Measurements from ENCODE around the gene LTB4R2.
A peak's percentile ranks its signal among the peaks of the same experiment; 100 is the strongest.

The LTB4R2 gene, protein sequence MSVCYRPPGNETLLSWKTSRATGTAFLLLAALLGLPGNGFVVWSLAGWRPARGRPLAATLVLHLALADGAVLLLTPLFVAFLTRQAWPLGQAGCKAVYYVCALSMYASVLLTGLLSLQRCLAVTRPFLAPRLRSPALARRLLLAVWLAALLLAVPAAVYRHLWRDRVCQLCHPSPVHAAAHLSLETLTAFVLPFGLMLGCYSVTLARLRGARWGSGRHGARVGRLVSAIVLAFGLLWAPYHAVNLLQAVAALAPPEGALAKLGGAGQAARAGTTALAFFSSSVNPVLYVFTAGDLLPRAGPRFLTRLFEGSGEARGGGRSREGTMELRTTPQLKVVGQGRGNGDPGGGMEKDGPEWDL

DNA sequence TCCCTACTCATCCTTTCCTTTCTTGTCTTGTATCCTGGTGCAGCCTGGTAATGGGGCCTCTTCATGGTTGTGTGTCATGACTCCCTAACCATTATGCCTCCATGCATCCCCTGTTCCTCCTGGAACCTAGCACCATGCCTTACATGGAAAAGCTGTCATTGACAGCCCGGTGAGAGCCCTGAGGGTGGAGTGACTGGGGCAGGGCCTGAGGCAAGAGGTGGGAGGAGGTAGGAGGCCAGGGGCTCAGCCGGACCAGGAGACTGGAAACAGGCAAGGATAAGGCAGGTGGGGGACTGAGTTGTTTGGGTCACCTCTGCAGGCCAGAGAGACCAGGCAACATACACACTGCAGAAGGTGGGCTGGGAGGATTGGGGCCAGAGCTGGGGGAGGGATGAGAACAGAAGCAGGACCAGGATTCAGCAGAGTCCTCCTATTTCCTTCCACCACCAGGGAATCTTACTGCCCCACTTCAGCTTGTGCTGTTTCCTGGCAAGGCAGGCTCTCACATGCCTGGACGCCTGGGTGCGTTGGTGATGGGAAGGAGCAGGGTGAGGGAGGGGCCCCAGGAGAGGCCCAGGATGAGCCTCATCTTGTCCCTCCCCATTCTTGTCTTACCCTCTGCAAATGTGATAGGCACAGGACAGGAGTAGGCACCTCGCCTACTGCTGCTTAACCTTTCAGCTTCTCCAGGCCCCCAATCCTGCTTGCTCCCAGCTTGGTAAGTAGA is at the start of gene LTB4R2:
Gene LTB4R2, plus strand, starts transcription at position 603 of the 727 bp plus-strand sequence. CDS start 525 bp downstream, outside the sequence.
- no peak for DNase-seq (ENCODE audit: low read depth)

DNA sequence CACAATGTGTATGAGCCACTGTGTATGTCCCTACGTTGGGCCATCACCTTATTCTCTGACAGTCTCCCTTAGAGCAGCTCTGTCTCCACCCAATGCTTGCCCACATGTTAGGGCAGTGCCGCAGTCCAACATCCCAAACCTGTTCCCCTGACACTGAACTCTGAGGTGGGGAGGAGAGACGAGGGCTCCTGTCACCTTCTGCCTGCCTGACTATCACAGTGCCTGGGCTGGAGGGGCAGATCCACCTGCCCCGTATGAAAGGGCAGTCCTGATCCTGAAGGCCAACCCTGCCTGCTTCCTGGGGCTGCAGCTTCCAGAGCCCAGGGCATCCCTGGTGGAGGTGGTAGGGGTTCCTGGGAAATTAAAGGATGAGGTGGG is 49.2 kb upstream of the LTB4R2 start:
- DNase-seq (ENCODE audit: low read depth), result no peak

DNA sequence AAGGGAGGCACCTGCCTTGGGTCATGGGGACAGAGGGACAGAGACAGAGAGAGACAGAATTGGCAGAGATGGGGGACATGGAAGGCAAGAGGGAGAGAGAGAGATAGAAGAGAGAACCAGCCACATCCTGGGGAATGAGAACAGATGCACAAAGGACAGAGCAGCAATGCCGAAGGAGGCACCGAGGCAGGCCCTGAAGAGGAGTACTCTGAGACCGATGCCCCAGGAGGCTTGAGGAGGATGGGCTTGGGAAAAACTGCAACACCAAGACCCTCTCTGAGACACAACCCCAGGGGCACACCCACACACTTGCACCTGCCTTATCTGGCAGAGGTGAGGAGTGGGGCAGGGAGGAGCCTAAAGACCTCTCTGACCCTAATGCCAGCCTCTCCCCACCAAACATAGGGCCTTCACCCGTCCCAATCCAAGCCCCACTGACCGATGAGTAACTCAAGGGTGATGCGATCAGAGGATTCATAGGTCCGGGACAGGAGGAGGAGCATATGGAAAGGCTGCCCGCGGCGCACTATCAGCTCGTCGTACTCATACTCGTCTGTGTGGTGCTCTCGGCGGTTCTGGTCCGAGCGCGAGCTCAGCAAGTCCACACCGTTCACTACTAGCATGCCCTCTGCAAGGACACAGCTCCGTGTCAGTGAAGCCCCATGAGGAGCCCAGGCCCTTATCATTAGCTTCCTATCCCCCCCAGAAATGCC is 48.5 kb upstream of the LTB4R2 start:
- DNase-seq (ENCODE audit: low read depth), result no peak

DNA sequence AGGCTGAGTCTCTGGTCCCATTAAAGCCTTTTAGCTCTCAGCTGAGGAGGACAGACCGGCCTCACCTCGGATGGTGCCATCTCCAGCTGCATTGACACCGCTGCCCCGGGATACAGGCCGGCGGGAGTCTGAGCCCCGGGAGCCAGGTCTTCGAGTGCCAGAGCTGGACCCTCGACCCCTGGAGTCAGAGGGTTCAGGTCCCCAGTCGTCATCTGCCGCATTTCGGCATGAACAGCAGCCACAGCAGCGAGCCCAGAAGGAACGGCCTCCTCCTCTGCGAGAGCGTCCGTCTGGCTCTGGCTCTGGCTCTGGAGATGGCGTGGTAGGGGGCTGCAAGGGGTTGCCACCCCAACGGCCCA is 48.0 kb upstream of the LTB4R2 start:
- no peak for DNase-seq (ENCODE audit: low read depth)

DNA sequence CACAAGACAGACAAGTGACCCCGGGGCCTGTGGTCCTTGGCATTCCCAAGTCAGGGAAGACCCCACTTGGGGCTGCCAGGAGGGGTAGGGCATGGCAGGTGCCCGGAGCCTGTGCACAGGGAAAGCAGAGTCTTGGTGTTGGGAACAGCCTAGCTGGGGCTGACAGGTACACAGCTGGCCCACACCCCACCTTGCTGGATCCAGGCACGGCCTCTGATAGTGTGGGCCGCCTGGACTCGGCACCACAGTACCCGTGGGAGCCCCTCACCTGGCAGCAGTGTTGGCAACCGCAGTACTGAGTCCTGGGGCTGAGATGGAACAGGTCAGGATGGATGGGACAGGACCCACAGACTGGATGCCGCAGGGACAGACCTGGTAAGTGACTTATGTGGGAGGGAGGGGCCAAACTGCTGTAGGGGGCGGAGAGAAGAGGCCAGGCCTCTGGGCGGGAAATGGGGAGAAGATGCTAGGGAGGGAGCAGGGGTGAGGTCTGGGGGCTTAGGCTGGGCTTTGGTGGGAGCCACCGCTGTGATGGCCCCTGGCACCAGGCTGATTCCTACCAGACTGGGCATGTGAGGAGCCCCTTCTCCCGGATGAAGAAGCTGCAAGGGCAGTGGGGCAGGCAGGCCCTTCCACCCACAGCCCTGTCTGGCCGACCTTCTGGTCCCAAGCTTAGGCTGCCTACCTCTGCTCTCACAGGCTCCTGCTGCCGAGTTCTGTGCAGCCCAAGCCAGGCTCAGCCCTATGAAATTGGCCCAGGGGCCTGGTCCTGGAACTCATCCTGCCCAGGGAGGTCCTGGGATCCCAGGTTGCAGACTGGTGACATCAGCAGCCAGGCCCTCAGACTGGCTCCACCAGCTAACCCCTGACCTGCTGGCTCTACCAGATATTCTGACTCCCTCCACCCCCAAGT is 46.9 kb upstream of the LTB4R2 start, which contains the start of gene TGM1:
Gene TGM1, minus strand, starts transcription at position 357 of the 913 bp plus-strand sequence. CDS start 825 bp downstream, outside the sequence.
- no peak for DNase-seq (ENCODE audit: low read depth)

DNA sequence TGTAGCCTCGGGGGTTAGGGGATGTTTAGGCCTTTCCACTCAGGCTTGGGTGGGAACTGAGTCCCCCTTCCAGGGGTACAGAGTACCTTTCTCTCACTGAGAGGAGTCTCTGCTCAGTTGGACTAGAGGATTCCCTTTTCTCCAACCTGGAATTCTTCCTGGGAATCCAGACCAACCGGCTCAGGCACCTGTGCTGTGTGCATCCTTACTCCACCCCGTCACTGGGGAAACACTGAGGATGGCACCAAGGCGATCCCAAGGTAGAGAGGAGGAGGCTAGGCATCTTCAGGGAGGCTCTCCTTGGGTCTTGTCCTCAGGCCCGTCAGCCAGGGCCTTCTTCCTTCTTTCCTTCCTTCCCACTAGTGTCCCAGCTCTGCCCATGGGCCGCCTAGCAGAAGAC is 46.1 kb upstream of the LTB4R2 start:
- no peak for DNase-seq (ENCODE audit: low read depth)

DNA sequence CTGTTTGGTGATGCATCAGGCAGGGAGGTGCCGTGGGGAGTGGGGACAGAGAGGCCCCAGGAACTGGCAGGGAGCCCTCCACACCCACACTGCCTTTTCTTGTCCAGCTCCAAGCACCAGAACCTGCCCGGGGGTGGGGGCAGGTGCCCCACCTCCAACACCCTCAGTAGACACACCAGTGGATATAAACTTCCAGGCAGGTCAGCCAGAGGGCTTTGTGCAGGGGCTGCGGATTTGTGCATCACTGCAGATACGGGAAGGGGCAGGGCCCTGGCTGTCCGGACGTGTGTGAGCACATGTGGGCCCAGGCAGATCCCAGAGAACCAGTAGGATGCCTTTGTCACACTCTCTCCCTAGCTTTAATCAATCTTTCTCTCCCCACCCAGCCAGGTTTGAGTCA is 45.6 kb upstream of the LTB4R2 start:
- no peak for DNase-seq (ENCODE audit: low read depth)

- DNase-seq (ENCODE audit: low read depth), result no peak
These were observed 43.3 kb upstream of the LTB4R2 start for GRCh38 chr14:24266344-24267244.

GRCh38 chr14:24267516-24267915 is 42.4 kb upstream of the LTB4R2 start:
- DNase-seq (ENCODE audit: low read depth), result no peak

DNA sequence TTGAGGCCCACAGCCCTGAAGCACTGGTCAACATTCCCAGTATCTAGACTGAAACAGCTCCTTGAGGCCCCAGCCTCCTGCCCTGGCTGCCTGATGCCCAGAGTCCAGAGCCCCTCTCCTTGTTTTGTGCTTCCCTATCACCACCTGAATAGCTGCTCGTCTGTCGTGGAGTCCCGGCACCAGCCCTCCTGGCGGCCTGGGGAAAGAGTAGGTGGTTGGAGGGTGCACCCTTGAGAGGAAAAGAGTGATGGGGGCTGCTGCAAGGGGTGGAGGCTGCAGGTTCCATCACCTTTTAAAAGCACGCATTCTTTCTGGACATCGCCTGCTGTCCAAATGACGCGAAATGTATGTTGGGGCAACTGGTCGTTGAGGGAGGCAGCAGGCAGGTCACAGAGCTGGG is 41.7 kb upstream of the LTB4R2 start:
- DNase-seq (ENCODE audit: low read depth), result no peak

GRCh38 chr14:24269368-24269767 is 40.6 kb upstream of the LTB4R2 start:
- DNase-seq (ENCODE audit: low read depth), result no peak

DNA sequence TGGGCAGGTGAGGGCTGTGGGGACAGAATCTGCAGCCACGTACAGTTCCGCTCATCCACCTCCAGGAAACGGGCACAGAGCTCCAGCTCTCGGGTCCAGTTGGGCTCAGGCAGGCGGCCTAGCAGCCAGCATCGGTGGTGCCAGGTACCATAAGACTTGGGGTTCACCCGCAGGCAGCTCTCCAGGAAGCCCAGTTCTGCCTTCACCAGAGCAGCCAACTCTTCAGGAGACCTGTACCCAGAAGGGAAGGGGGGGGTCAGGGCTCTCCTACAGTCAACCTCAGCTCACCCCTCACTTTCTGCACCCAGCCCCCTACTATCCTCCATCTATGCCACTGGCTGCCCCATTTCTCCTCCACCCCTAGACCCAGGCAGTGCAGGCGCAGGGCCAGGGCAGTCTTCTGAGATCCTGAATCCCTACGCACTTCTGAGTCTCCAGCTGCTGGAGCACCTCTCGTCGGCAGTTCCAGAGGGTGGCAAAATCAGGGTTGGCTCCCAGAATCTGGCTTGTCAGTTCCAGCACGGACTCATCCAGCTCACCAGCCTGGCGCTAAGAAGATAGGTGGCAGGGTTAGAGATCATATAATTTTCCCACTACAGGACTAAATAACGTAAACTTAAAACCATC is 39.9 kb upstream of the LTB4R2 start:
- no peak for DNase-seq (ENCODE audit: low read depth)

DNA sequence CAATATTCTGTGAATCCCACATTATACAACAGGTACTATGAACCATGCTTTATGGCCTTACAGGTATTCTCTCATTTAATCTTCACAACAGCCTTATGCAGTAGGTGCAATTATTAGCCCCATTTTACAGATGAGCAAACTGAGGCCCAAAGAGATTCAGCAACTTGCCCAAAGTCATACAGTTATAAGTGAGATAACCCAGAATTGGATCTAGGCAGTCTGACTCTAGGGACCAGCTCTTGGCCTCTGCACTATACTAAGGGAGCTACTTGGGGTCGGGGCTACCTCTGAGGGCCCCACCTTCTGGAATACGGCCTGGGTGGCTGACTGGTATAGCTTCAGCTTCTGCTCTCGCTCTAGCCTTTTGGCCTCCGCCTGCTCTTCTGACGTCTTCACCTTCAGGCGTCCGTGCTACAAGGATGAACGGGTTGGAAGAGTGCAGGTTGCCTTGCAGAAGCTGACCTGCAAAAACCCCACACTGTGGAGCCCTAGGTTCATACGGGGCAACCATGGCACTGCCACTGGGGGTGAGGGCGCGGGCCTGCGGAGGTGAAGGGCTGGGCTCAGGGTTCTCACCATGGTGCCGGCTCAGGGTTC is 39.3 kb upstream of the LTB4R2 start:
- DNase-seq (ENCODE audit: low read depth), result no peak

DNA sequence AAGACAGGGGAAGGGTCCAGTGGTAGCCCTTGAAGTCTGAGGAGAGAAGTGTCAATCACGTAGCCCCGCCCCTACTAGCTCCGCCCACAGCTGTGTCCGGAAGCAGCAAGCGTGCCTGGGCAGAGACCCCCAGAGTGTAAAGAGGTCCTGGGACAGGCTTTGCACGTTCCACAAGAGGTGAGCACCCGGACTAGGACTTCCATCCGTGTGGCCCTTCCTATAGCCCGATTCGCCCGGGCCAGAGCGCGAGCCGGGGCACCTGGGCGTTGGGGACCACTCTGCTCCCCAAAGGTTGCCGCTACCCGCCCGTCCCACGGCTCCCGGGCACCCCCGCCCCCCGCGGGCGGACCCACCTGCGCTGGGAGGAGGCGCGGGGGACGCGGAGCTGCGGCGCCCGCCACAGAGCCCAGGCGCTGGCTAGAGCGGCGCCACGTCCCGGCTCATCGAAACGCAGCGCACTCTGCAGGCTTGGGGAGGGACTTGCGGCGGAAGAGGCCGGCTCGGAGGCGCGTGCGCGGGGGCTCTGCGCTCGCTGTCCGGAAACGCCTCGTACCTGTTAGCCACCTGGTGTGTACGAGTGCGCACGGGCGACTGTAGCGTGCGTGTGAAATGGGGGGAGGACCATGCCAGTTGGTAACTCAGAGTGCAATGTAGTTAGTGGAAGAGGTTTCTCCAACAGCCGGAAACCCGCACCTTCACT is 38.7 kb upstream of the LTB4R2 start, which contains the start of gene RABGGTA:
Gene RABGGTA, minus strand, starts transcription at position 464 of the 700 bp plus-strand sequence. CDS start 482 bp downstream, outside the sequence.
- peak; percentile 72 for DNase-seq (ENCODE audit: low read depth)

DNA sequence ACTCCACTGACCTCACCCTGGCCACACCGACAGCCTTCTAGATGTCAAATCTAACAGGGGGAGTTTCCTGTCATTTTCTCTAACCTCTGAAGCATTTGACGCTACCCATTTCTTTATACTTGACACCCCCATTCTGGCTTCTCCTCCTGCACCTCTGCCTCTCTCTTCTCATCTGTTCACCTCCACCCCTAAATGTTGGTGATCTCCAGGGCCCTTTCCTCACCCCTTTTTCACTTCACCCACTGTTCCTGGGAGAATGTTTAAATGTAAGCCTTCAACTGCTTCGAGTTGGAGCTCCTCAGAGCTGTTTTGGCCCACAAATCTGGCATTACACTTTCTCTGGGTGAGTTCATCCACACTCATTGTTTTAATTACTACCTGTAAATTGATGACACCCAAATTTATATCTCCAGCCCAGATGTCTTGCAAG is 38.1 kb upstream of the LTB4R2 start:
- DNase-seq (ENCODE audit: low read depth), result no peak

- DNase-seq (ENCODE audit: low read depth), result no peak
These were observed 37.5 kb upstream of the LTB4R2 start for GRCh38 chr14:24272467-24272866.

- DNase-seq (ENCODE audit: low read depth), result no peak
These were observed 36.4 kb upstream of the LTB4R2 start for GRCh38 chr14:24273422-24273998.

DNA sequence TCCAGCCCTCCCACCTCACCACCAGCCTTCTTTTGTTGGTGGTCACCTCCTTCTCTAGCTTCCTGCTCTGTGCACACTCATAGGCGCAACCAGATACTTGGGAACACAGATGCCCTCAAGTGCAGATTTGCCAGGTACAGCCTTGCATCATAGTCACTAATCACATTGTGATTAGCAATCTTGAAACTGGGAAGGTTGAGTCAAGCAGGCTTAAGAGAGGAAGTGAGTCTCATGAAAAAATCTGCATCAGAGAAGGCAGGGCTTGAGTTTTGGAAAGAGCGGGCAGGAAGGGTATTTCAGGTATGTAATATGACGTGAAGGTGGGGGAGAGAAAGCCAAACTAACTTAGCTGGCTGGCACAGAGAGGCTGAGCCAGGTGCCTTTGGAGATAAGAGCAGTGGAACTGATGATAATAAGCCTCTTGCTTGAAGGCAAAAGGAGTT is 35.8 kb upstream of the LTB4R2 start:
- DNase-seq (ENCODE audit: low read depth), result no peak

DNA sequence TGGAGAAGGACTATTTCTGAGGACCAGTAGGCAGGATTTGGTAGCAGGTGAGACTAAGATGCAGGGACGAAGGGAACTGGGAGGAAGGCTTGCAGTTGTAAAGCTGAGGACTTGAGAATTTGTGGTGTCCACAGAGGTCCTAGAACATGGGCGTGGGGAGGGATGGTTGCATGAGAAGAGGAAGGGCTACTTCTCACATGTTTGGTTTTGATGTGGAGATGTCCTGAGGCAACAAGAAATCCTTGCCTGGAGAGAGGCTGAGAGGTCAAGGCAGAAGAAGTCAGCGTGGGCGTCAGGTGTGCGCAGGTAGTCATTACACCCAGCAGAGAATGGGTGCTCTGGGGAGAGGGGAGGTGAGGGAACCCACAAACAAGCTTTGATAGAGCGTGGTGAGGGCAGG is 32.9 kb upstream of the LTB4R2 start:
- no peak for DNase-seq (ENCODE audit: low read depth)

All from HS-27A (cell line).